IMR-90 (cell line): Measurements from ENCODE around the gene THAP9. TPM values are rescaled to one million over a fixed set of nuclear protein-coding genes. Genes with fewer than 3 reads are reported as not detected.

ENCODE experiments used
- ATAC-seq: fragments of 200-7000 bp; cut with Tn5 transposase; 2 replicates; pipeline ENCODE4 v1.9.1; 2020; ENCODE audit warnings: low read depth, mild to moderate bottlenecking, moderate library complexity
- BruUV-seq: library from RNA; stranded (reverse); fragments of 400-500 nt; replicated peaks from 2 replicates; lab custom pipeline; 2021; lab: Mats Ljungman, UMichigan
- CTCF ChIA-PET: fragments of 300-600 bp; formaldehyde crosslinking; extraction: SDS; loops from one replicate; lab custom pipeline; 2021; ENCODE audit warnings: antibody characterized with exemption; lab: Yijun Ruan, JAX
- POLR2A ChIA-PET: fragments of 300-600 bp; sonication (Branson Sonifier 250); formaldehyde crosslinking; loops from one replicate; lab custom pipeline; 2022; ENCODE audit warnings: antibody characterized with exemption; ENCODE audit not compliant: unreplicated experiment; lab: Charles Lee
- DNase-seq: peaks from one replicate; pipeline ENCODE4 v3.0.0; 2013
- H2AFZ ChIP-seq: replicated peaks from 2 replicates; pipeline ENCODE3; 2013; ENCODE audit warnings: low read length, mild to moderate bottlenecking; ENCODE audit not compliant: poor library complexity
- H2AK5ac ChIP-seq: 2 replicates; pipeline ENCODE4 v1.6.1; 2013; ENCODE audit warnings: low read depth, low read length, inconsistent platforms
- H2AK9ac ChIP-seq: replicated peaks from 2 replicates; pipeline ENCODE3; 2013; ENCODE audit warnings: mild to moderate bottlenecking, low read depth, low read length, moderate library complexity; ENCODE audit not compliant: poor library complexity
- H2BK120ac ChIP-seq: 2 replicates; pipeline ENCODE4 v1.6.1; 2013; ENCODE audit warnings: low read depth, low read length, inconsistent platforms
- H2BK15ac ChIP-seq: 3 replicates; pipeline ENCODE4 v1.6.1; 2013; ENCODE audit warnings: low read depth, low read length, inconsistent platforms
- H2BK20ac ChIP-seq: 2 replicates; pipeline ENCODE4 v1.6.1; 2013; ENCODE audit warnings: low read depth, mild to moderate bottlenecking, inconsistent platforms, low read length, moderate library complexity
- H2BK5ac ChIP-seq: 2 replicates; pipeline ENCODE4 v1.6.1; 2013; ENCODE audit warnings: mild to moderate bottlenecking, low read depth, low read length, inconsistent platforms; ENCODE audit not compliant: poor library complexity, severe bottlenecking
- H3K14ac ChIP-seq: replicated peaks from 2 replicates; pipeline ENCODE4 v1.6.1; 2013; ENCODE audit warnings: low read depth, low read length, inconsistent platforms
- H3K18ac ChIP-seq: 2 replicates; pipeline ENCODE4 v1.6.1; 2013; ENCODE audit warnings: low read depth, low read length, control low read depth
- H3K23ac ChIP-seq: 2 replicates; pipeline ENCODE4 v1.6.1; 2013; ENCODE audit warnings: low read depth, low read length, inconsistent platforms
- H3K27ac ChIP-seq: 2 replicates; pipeline ENCODE4 v1.5.1; 2013; ENCODE audit warnings: mild to moderate bottlenecking, control low read depth, low read length; ENCODE audit not compliant: insufficient read depth
- H3K27me3 ChIP-seq: 2 replicates; pipeline ENCODE4 v1.6.1; 2013; ENCODE audit warnings: low read length; ENCODE audit not compliant: control insufficient read depth, insufficient read depth
- H3K36me3 ChIP-seq: 2 replicates; pipeline ENCODE4 v1.6.1; 2013; ENCODE audit warnings: low read length, mixed read lengths; ENCODE audit not compliant: control insufficient read depth, insufficient read depth
- H3K4ac ChIP-seq: 2 replicates; pipeline ENCODE4 v1.6.1; 2013; ENCODE audit warnings: low read depth, low read length, inconsistent platforms
- H3K4me1 ChIP-seq: 2 replicates; pipeline ENCODE4 v1.6.1; 2013; ENCODE audit warnings: low read length, mixed read lengths; ENCODE audit not compliant: control insufficient read depth, insufficient read depth
- H3K4me2 ChIP-seq: 2 replicates; pipeline ENCODE4 v1.6.1; 2013; ENCODE audit warnings: low read depth, mild to moderate bottlenecking, control low read depth, low read length, moderate library complexity
- H3K4me3 ChIP-seq: 2 replicates; pipeline ENCODE4 v1.5.1; 2013; ENCODE audit warnings: low read depth, mild to moderate bottlenecking, control low read depth, low read length, moderate library complexity; ENCODE audit not compliant: insufficient read depth
- H3K56ac ChIP-seq: 2 replicates; pipeline ENCODE4 v1.6.1; 2013; ENCODE audit warnings: low read length, inconsistent platforms; ENCODE audit not compliant: insufficient read depth; ENCODE audit errors: extremely low read depth
- H3K79me1 ChIP-seq, 2 experiments: 2 replicates each; pipeline ENCODE4 v1.6.1; 2013; ENCODE audit warnings: low read length in 2 of 2, inconsistent platforms in 1 of 2, low read depth in 1 of 2
- H3K9ac ChIP-seq: 2 replicates; pipeline ENCODE4 v1.6.1; 2013; ENCODE audit warnings: low read depth, low read length, control low read depth
- H3K9me1 ChIP-seq: 2 replicates; pipeline ENCODE4 v1.6.1; 2013; ENCODE audit warnings: low read length, inconsistent platforms; ENCODE audit not compliant: insufficient read depth
- H3K9me3 ChIP-seq: 2 replicates; pipeline ENCODE4 v1.6.1; 2013; ENCODE audit warnings: low read length; ENCODE audit not compliant: control insufficient read depth, insufficient read depth
- H4K20me1 ChIP-seq: 2 replicates; pipeline ENCODE4 v1.6.1; 2013; ENCODE audit warnings: low read length, inconsistent platforms; ENCODE audit not compliant: insufficient read depth
- H4K5ac ChIP-seq: 2 replicates; pipeline ENCODE4 v1.6.1; 2013; ENCODE audit warnings: mild to moderate bottlenecking, low read depth, low read length, control low read depth
- H4K8ac ChIP-seq, 2 experiments: 2 replicates each; pipeline ENCODE4 v1.6.1; 2013; ENCODE audit warnings: low read depth in 2 of 2, low read length in 2 of 2, control low read depth in 1 of 2, inconsistent platforms in 1 of 2
- H4K91ac ChIP-seq: 2 replicates; pipeline ENCODE4 v1.6.1; 2013; ENCODE audit warnings: low read depth, low read length, inconsistent platforms; ENCODE audit not compliant: insufficient read depth
- CHD1 ChIP-seq: IDR thresholded peaks from 2 replicates; pipeline ENCODE4 v1.6.1; 2012; ENCODE audit warnings: low read depth, low read length, improper control_type of control experiment
- MAZ ChIP-seq: IDR thresholded peaks from 2 replicates; pipeline ENCODE4 v1.6.1; 2012; ENCODE audit warnings: low read depth, mild to moderate bottlenecking, low read length, improper control_type of control experiment, moderate library complexity, borderline replicate concordance
- WGBS, 2 experiments: methylation state at CpG; one replicate each; pipeline versions ENCODE4 v1.1.5 to v1.1.7; 2013; ENCODE audit warnings: missing lambda C conversion rate in 2 of 2; ENCODE audit not compliant: insufficient read length in 1 of 2; ENCODE audit errors: extremely low coverage in 2 of 2; 5-methylcytosine and 5-hydroxymethylcytosine counted together
- dilution Hi-C: fragments of 300-500 bp; cut with HindIII; formaldehyde crosslinking; loops from one replicate; pipeline ENCODE4 v1.14.3; 2018; ENCODE audit warnings: low sequenced_read_pairs; ENCODE audit not compliant: unreplicated experiment
- in situ Hi-C: fragments of 300-500 bp; cut with MboI; formaldehyde crosslinking; loops from 3 replicates; pipeline ENCODE4 v1.14.3; 2019; ENCODE audit warnings: low sequenced_read_pairs, inconsistent platforms, mixed read lengths
- intact Hi-C: fragments of 100-400 bp; cut with micrococcal nuclease; formaldehyde crosslinking; loops from 2 replicates; pipeline ENCODE4 v1.10.0; 2022
- polyA plus RNA-seq, 3 experiments: library from polyadenylated mRNA; depleted of rRNA; stranded (reverse); fragments of >200 nt; gene quantifications; 2 replicates each; pipeline ENCODE4 v1.2.3, GENCODE V29; 2012; ENCODE audit warnings: low replicate concordance in 1 of 3
- total RNA-seq: library from RNA; depleted of rRNA; stranded (reverse); fragments of >200 nt; gene quantifications from 2 replicates; pipeline ENCODE4 v1.2.3, GENCODE V29; 2012

THAP9 gene
- total and polyA plus RNA-seq, 2 of the 4 experiments (the other 2 are of a cell fraction): 0.86 to 2.9 TPM

DNA sequence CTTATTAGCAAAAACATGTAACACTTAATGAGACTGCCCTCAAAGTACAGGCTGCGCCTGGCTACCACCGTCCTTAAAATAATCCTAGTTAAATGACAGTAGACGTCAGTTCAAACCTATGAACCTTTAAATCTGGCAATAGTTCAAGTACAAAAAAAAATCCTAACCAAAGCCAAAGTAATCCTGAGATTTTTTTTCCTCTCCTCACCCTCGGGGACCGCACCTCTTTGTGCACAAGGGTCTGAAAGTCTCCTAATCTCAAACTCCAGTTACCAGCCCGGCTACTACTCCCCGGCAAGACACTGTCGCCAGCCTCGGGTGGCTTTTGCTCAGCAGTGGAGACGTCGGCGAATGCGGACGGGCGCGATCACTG, 10.0 kb upstream of the THAP9 start:
- H3K56ac ChIP-seq: peak overlapping the region; percentile 98
- peak overlapping the region; percentile 94 for H2AFZ ChIP-seq
- DNase-seq (no peak), ATAC-seq (no peak)
- peak overlapping the region; percentile 98 for H2BK5ac ChIP-seq
- H2BK120ac ChIP-seq: peak overlapping the region; percentile 75
- ChIA-PET CTCF (no interaction called here), POLR2A (no interaction called here)
- peak overlapping the region; percentile 95 for H3K4ac ChIP-seq
- H3K9ac ChIP-seq: peak overlapping the region; percentile 98
- peaks cover 10 to 35% of the 10 kb centered on the region in 2 experiments; a peak in 2 of 4 replicates for H3K79me1 ChIP-seq
- dilution Hi-C loops (no loop called here), intact Hi-C loops (loop anchor here (2.0 kb wide), 1 partner anchor 144 kb away; the partner anchor contains the start of gene COPS4), in situ Hi-C loops (no loop called here)
- H3K9me3 ChIP-seq: no peaks in the 10 kb centered on the region
- WGBS, 2 experiments: 0% methylated on average over 11 of the region's 16 CpGs; no CpG with 5 or more reads in 1 of the 2 experiments
- peak overlapping the region; percentile 38; the same call in 1 of the 3 replicates for H2BK15ac ChIP-seq
- no peaks in the 10 kb centered on the region for H3K4me1 ChIP-seq
- peak overlapping the region; percentile 100 for H2AK9ac ChIP-seq
- H3K27me3 ChIP-seq: no peaks in the 10 kb centered on the region
- H3K4me2 ChIP-seq: peak overlapping the region; percentile 92; the same call in 1 of the 2 replicates
- peak overlapping the region; percentile 98 for H3K27ac ChIP-seq
- H2AK5ac ChIP-seq: peak overlapping the region; percentile 94
- H3K36me3 ChIP-seq: peaks cover 10% of the 10 kb centered on the region
- peaks cover 3% of the 10 kb centered on the region; the same call in 1 of the 2 replicates for H3K9me1 ChIP-seq
- H3K4me3 ChIP-seq: peak overlapping the region; percentile 94
- peak overlapping the region; percentile 81 to 96 for H4K8ac ChIP-seq
- H3K23ac ChIP-seq: peak overlapping the region; percentile 97
- BruUV-seq: TSS peak; percentile 48
- H3K14ac ChIP-seq: peak overlapping the region; percentile 98
- peak overlapping the region; percentile 100 for H4K91ac ChIP-seq
- peak overlapping the region; percentile 96 for H3K18ac ChIP-seq
- TF ChIP-seq CHD1: 0 out of 2 replicates have a peak, but pooled peaks have one; percentile 75
- no peak for TF ChIP-seq MAZ
- peak overlapping the region; percentile 91 for H4K5ac ChIP-seq
- no peak overlapping the region for H2BK20ac ChIP-seq
- H4K20me1 ChIP-seq: peaks cover 31% of the 10 kb centered on the region
